Neural cell (in vitro differentiated cells): ENCODE results near the gene JPH2.
"Not testable (repeated sequence)": the region's sequence is repeated elsewhere in the genome, so short reads cannot be mapped to it uniquely, and the experiment has no call there.

Experiments
- CTCF ChIP-seq: fragments of 450-650 bp; IDR thresholded peaks from 2 replicates; pipeline ENCODE4 v1.5.1; 2014; ENCODE audit warnings: antibody characterized with exemption, mild to moderate bottlenecking, moderate library complexity; ENCODE audit not compliant: poor library complexity, severe bottlenecking
- EP300 ChIP-seq: fragments of 450-650 bp; conservative IDR thresholded peaks from 2 replicates; pipeline ENCODE4 v1.6.1; 2014; ENCODE audit warnings: antibody characterized with exemption, mild to moderate bottlenecking, moderate library complexity; ENCODE audit not compliant: poor library complexity, severe bottlenecking
- EZH2 ChIP-seq: fragments of 200-600, 300-800 bp; shearing (Covaris generic), sonication (generic); IDR thresholded peaks from 2 replicates; pipeline ENCODE4 v1.6.1; 2014; ENCODE audit warnings: antibody characterized with exemption, low read length, borderline replicate concordance, mild to moderate bottlenecking; ENCODE audit not compliant: insufficient read depth, poor library complexity, severe bottlenecking
- MXI1 ChIP-seq: fragments of 450-650 bp; conservative IDR thresholded peaks from 2 replicates; pipeline ENCODE4 v1.6.1; 2014; ENCODE audit warnings: antibody characterized with exemption, mild to moderate bottlenecking; ENCODE audit not compliant: poor library complexity, severe bottlenecking
- POLR2AphosphoS5 ChIP-seq: IDR thresholded peaks from 2 replicates; pipeline ENCODE4 v1.6.1; 2012
- RAD21 ChIP-seq: fragments of 450-650 bp; conservative IDR thresholded peaks from 2 replicates; pipeline ENCODE4 v1.6.1; 2014; ENCODE audit warnings: antibody characterized with exemption, mild to moderate bottlenecking, moderate library complexity
- REST ChIP-seq: IDR thresholded peaks from 2 replicates; pipeline ENCODE4 v1.6.1; 2012; ENCODE audit warnings: borderline replicate concordance
- SMC3 ChIP-seq: fragments of 450-650 bp; conservative IDR thresholded peaks from 2 replicates; pipeline ENCODE4 v1.6.1; 2014; ENCODE audit warnings: antibody characterized with exemption, mild to moderate bottlenecking, moderate library complexity; ENCODE audit not compliant: poor library complexity
- TAF1 ChIP-seq: IDR thresholded peaks from 2 replicates; pipeline ENCODE4 v1.6.1; 2012; ENCODE audit warnings: low read depth

DNA sequence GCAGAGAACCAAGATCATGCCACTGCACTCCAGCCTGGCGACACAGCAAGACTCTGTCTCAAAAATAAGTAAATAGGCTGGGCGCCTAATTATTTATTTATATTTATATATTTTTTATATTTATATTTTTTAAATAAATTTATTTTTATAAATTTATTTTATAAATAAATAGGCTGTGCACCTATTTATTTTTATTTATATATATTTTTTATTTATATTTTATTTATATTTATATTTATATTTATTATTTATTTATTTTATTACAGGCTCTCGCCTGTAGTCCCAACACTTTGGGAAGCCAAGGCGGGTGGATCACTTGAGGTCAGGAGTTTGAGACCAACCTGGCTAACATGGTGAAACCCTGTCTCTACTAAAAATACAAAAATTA lies 45.5 kb upstream of the JPH2 start:
- not testable (repeated sequence) for TF ChIP-seq EZH2, EP300, CTCF, POLR2AphosphoS5, REST, RAD21, SMC3, TAF1, MXI1
